A673 (cell line): ENCODE measurements around the gene ENOX1.

Source experiments
- CTCF ChIP-seq: fragments of 300-800, 200-600 bp; sonication (generic); conservative IDR thresholded peaks from 2 replicates; pipeline ENCODE4 v1.5.1; 2017; ENCODE audit warnings: low read depth, mild to moderate bottlenecking, antibody characterized with exemption, low read length, moderate library complexity, mixed read lengths
- EZH2 ChIP-seq: fragments of 200-600 bp; sonication (generic); IDR thresholded peaks from 2 replicates; pipeline ENCODE4 v1.6.1; 2017; ENCODE audit warnings: borderline replicate concordance, low read depth, mild to moderate bottlenecking, mixed read lengths, antibody characterized with exemption, low read length; ENCODE audit not compliant: poor library complexity, severe bottlenecking

- TF ChIP-seq CTCF (no peak), EZH2 (no peak)
These were observed 605.9 kb downstream of the ENOX1 start for GRCh38 chr13:43180837-43181236.
